GM12891 (cell line): Measurements from ENCODE around the gene SLC2A11.
A peak's percentile ranks its signal among the peaks of the same experiment; 100 is the strongest.
"Not testable (repeated sequence)": the region's sequence is repeated elsewhere in the genome, so short reads cannot be mapped to it uniquely, and the experiment has no call there.

Source experiments
- DNase-seq: peaks from one replicate; pipeline ENCODE4 v3.0.0; 2011; ENCODE audit warnings: low spot score; ENCODE audit not compliant: insufficient read length
- FAIRE-seq: peaks from 2 replicates; lab custom pipeline; 2011; peaks lifted over from hg19 to GRCh38; lab: Jason Lieb, UNC
- PAX5 ChIP-seq: IDR thresholded peaks from 2 replicates; pipeline ENCODE4 v1.6.1; 2011; ENCODE audit warnings: low read length, moderate library complexity, mild to moderate bottlenecking; ENCODE audit not compliant: insufficient read depth, severe bottlenecking
- POLR2A ChIP-seq: IDR thresholded peaks from 2 replicates; pipeline ENCODE4 v1.6.1; 2011; ENCODE audit warnings: low read depth, low read length, control low read depth
- POLR2AphosphoS5 ChIP-seq: IDR thresholded peaks from 2 replicates; pipeline ENCODE4 v1.6.1; 2011; ENCODE audit warnings: low read depth, low read length, control low read depth
- POU2F2 ChIP-seq: IDR thresholded peaks from 2 replicates; pipeline ENCODE4 v1.6.1; 2011; ENCODE audit warnings: low read depth, mild to moderate bottlenecking, control low read depth, low read length, moderate library complexity
- SPI1 ChIP-seq: IDR thresholded peaks from 2 replicates; pipeline ENCODE4 v1.6.1; 2011; ENCODE audit warnings: low read depth, low read length, control low read depth
- TAF1 ChIP-seq: IDR thresholded peaks from 2 replicates; pipeline ENCODE4 v1.6.1; 2011; ENCODE audit warnings: low read depth, low read length, control low read depth

The SLC2A11 gene

DNA sequence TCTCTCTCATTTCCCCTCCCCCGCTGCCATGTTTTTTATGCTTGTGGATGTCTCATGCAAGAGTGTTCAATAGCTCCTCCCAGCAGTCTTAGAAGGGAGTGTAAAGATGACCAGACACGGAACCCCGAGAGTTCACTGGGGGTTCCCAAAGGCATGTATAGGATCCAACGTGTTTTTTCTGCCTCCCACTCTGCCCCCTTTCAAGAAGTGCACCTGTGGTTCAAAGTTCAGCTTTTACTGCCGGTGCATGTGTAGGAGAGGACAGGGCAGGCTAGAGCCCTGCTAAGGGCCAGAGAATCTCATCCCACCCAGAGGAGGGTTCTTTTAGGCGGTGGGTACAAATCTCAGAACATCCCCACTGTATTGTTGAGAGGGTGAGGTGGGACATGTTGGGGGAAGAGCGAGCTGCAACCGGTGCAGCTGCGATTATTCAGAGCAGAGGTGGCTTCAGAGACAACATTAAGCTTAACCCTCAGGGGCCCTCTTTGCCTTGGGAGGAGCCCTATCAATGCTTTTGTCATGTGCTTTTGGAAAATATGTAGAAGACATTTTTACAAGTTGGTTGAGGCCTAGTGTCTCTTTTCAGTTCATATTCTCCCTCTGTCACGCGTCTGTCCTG lies 51.0 kb downstream of the SLC2A11 start:
- DNase-seq, result no peak
- FAIRE-seq, result no peak
- no peak for TF ChIP-seq TAF1
- TF ChIP-seq POLR2AphosphoS5, result no peak
- TF ChIP-seq PAX5, result no peak
- no peak for TF ChIP-seq SPI1
- no peak for TF ChIP-seq POU2F2
- no peak for TF ChIP-seq POLR2A

DNA sequence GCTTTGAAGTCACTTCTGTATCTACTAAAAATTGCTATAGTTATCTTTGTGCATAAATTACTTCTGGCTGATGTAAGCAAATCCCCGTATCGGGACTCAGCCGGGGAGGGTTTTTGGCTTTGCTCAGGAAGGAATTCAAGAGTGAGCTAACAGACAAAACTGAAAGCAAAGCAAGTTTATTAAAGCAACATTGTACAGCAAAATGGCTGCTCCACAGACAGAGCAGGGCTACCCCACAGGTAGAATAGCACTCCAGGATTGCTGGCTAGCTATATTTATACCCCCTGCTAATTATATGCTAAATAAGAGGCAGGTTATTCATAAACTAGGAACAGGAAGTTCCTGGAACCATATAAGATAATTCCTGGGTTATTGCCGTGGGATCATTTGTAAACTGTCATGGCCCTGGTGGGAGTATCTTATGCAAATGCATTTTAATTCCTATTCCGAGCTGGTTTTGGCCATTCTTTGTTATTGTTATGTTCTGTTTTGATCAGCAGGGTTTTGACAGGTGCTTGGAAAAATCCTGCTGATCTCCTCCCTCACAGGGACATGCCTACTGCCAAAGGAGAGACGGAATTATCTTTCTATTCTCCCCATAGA lies 51.7 kb downstream of the SLC2A11 start:
- TF ChIP-seq TAF1, result no peak
- no peak for TF ChIP-seq POLR2A
- no peak for TF ChIP-seq POU2F2
- TF ChIP-seq POLR2AphosphoS5, result no peak
- TF ChIP-seq SPI1, result no peak
- no peak for TF ChIP-seq PAX5
- no peak for FAIRE-seq

DNA sequence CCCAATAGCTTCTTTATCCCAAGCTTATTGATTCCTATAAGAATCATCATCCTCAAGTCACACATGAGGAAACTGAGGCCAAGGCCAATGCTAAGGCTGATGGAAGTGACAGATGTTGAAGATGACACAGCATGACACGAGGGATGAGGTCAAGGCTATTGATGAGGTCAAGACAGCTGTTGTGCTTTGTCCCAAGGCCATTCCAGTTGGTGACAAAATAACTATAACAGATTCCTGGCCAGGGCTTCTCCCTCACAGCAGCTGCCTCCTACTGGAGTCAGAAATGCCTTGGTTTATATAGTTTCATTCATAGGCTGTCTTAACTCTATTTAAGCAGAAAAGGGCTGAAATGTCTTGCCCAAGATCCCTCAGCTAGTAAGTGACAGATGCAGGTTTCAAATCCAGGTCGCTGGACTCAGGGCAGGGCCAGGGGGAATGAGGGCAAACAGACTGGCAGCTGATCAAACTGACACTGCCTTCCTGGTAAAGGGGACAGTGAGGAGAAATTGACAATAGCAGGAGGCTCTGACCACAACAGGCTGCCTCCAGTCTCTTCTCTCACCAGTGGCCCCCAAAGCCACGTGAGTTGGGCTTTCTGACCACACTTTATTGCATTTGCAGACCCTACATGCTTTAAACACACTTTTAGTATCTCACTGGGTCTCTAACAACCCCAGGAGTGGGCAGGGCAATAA lies 53.0 kb downstream of the SLC2A11 start:
- FAIRE-seq, result no peak
- TF ChIP-seq PAX5 (no peak), POU2F2 (no peak), POLR2A (no peak), POLR2AphosphoS5 (no peak), SPI1 (no peak), TAF1 (no peak)
- no peak for DNase-seq

More for the DNA sequence above, 51.7 kb downstream of the SLC2A11 start:
- no peak for DNase-seq

DNA sequence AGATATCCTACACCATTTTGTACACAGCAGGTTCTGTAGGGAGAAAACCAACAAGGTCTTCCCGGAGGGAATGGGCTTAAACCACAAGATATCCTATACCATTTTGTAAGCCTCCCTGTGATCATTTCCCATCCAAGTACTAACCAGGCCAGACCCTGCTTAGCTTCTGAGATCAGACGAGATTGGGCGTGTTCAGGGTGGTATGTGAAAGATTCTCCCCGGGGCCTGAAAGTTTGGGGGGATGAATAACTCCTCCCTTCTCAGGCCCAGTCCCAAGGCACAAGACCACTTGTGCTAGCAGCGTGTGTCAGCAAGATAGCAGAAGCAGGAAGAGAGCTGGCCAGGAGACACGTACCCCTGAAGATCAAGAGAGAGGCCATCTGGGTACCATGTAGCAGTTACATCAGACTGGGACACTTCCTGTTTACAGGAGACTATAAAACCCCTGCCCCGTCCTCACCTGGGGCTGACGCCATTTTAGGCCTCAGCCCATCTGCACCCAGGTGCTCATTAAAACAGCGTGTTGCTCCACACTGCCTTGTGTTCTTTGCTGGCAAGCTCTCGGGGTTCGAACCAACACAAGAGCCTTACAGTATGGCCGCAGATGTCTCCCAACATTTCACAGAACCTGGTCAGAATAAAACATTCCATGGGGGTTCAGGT lies 53.8 kb downstream of the SLC2A11 start:
- TF ChIP-seq PAX5 (no peak), POLR2AphosphoS5 (no peak), SPI1 (no peak), POLR2A (no peak), POU2F2 (no peak)
- no peak for DNase-seq
- FAIRE-seq, result no peak

DNA sequence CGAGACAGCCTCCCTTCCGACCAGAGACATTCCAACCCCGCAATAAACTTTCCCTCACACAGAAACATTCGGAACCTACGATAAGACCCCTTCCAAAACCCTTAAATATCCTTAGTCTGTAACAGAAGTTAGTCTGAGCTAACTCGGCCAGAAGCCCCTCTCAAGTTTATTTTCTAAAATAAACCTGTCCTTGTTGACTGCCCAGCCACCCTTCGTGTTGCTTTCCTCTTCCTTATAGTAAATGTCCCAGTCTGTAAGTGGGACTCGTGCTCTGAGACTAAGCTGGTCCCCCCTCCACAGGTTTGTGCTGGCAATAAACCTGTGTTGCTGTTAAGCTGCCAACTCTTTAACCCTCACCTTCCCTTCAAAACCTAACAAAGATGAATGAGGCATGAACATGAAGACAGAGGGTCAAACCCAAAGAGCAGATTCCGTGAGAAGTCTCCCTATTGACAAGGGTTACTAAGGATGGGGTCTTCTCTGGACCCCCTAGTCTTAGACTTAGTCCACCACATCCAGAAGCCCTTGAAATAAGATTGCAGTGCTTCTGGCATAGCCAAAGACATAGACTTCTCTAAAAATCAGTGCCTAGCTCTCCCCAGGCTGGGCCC lies 54.7 kb downstream of the SLC2A11 start:
- DNase-seq (no peak), FAIRE-seq (no peak)
- TF ChIP-seq POU2F2 (no peak), POLR2A (peak; percentile 7; the same call in 1 of the 2 replicates)

DNA sequence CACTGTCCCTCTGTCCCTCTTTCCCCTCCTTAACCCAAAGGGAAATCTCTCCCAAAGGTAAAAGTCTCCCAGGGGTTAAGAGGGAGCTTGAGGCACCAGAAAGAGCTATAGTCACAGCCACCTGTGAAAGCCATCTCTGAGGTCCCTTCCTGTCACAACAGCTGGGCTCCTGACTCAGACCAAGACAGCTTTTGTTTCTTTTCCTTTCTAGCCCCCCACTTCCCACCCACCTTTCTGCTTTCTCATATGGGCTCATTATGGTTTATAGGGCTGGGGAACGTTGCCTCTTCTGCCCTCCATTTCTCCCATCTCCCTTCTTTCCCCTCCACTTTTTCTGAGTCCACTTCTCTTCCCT lies 55.6 kb downstream of the SLC2A11 start:
- peak; percentile 53 for DNase-seq
- TF ChIP-seq POU2F2 (peak; percentile 49; the same call in 1 of the 2 replicates), POLR2AphosphoS5 (peak; percentile 49; the same call in 1 of the 2 replicates), PAX5 (no peak), SPI1 (peak; percentile 44), TAF1 (no peak), POLR2A (peak; percentile 8; the same call in 1 of the 2 replicates)
- no peak for FAIRE-seq

DNA sequence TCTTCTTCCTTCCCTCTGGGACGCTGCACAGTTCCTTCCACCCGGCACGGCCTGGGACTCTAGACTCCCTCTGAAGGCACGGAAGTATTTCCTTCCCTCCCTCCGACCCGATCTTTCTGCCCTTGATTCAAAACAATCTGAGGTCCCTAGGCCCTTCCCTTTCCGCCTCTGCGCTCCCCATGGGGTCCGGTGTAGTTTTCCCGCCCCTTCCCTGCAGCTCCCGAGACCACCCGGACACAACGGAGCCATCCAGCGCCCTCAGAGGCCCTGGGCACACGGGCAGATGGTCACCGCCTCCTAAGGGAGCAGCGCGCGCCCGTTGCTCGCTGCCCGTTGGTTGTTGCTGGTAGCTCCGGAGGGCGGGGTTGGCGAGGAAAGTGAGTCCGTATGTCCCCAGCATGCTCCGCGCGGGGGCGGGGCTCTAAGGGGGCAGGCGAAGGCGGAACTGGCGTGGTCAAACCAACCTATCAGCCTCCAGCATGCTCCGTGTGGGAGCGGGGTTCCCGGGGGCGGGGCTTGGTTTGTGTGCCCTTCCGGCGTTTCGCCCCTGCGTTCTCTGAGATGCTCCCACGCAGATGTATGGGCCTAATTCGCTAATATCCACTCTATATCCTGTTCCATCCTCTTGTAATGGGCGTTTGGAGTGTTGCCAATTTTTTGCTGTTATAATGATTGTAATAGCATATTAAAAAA lies 56.1 kb downstream of the SLC2A11 start:
- DNase-seq (peak; percentile 96), FAIRE-seq (peak; percentile 99)
- TF ChIP-seq POLR2A (peak; percentile 85), POLR2AphosphoS5 (peak; percentile 92), POU2F2 (peak; percentile 26), PAX5 (no peak), TAF1 (peak; percentile 86), SPI1 (peak; percentile 57; the same call in 1 of the 2 replicates)

DNA sequence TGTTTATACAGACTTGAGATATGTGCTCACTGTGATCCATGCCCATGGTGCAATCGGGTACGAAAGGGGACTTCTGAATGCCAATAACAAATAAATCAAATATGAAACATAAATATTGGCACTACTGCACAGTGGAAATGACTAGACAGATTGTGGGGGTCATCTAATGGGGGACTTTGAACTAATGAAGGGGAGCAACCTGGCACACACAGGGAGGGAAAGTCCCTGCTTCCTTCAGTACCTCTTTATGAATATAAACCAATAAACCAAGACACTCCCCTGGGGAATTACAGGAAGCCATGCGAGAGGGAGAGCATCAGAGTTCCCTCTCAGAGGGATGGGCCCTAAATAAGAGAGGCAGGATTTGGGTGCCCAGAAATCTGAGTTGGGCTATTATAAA lies 57.6 kb downstream of the SLC2A11 start:
- FAIRE-seq, result no peak
- TF ChIP-seq PAX5, result no peak
- TF ChIP-seq POLR2AphosphoS5, result no peak
- TF ChIP-seq TAF1, result no peak
- TF ChIP-seq POU2F2, result no peak
- TF ChIP-seq POLR2A, result no peak
- TF ChIP-seq SPI1, result no peak
- no peak for DNase-seq

DNA sequence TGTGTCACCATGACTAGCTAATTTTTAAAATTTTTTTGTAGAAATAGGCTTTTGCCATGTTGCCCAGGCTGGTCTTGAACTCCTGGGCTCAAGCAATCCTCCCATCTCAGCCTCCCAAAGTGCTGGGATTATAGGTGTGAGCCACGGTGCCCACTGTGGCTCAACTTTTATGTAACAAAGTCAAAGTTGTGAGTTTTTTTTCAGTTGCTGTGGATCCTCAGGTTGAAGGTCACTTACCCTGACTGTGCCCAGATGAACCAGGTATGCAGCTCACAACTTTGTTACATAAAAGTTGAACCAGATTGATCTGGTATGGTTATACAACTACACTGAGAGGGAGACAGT lies 62.6 kb downstream of the SLC2A11 start:
- not testable (repeated sequence) for DNase-seq, FAIRE-seq

DNA sequence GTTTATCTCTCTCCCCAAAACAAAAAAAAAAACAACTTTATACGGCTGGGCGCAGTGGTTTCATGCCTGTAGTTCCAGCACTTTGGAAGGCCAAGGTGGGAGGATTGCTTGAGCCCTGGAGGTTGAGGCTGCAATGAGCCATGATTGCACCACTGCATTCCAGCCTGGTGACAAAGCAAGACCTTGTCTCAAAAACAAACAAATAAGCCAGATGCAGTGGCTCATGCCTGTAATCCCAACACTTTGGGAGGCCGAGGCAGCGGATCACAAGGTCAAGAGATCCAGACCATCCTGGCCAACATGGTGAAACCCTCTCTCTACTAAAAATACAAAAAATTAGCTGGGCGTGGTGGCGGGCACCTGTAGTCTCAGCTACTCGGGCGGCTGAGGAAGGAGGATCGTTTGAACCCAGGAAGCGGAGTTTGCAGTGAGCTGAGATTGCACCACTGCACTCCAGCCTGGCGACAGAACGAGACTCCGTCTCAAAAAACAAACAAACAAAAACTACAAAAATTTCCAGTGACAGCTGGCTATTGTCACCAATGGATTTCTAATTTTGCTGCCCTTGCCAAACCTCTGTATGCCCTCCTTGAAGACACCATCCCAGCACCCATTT lies 64.0 kb downstream of the SLC2A11 start:
- FAIRE-seq, DNase-seq: not testable (repeated sequence)
